HG03342 (cell line): ENCODE measurements around the gene NUP214.

Experiments
- ATAC-seq: cut with Tn5 transposase; IDR thresholded peaks from one replicate; pipeline ENCODE4 v1.9.1; 2021; ENCODE audit warnings: mild to moderate bottlenecking, moderate library complexity; ENCODE audit not compliant: unreplicated experiment

The NUP214 gene

DNA sequence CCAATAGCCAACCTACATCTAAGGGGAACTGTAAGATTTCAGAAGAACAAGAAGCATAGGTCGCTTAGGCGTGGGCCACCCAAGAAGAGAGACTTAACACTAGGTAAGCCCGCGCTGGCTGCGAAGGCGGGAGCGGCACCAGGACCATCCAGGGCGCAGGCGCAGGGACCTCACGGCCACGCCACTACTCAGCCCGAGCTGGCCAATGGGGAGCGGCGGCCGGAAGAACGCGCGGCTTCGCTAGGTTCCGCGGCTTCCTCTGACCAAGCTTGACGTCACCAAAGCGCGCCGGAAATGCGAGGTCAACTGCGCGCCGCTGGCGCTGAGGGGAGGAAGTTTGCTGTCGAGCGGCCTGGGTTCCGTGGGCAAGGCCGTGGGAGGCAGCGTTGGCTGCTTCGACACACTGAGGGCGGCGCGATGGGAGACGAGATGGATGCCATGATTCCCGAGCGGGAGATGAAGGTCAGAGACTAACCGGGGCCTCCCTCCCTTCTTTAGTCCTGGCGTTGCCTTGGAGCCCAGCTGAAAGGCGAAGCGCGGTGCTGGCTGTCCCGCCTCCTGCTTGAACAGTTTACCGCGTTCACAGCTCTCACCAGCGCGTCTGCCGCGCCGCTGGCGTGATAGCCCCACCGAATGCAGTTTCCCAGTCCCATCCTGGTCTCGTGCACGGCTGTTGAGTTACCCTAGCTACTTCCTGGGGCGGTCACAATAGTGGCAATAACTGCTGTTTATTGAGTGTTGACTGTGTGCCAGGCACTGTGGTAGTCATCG, at the start of gene NUP214:
TSS of gene NUP214 (plus strand) at position 299 of the 771 bp plus-strand sequence. CDS start at position 418, 119 bp downstream.
- ATAC-seq: peak; percentile 95

GRCh38 chr9:131076347-131077195, 48.8 kb upstream of the NUP214 start:
- ATAC-seq: no peak

GRCh38 chr9:131078427-131079366, 46.7 kb upstream of the NUP214 start:
- ATAC-seq: no peak

DNA sequence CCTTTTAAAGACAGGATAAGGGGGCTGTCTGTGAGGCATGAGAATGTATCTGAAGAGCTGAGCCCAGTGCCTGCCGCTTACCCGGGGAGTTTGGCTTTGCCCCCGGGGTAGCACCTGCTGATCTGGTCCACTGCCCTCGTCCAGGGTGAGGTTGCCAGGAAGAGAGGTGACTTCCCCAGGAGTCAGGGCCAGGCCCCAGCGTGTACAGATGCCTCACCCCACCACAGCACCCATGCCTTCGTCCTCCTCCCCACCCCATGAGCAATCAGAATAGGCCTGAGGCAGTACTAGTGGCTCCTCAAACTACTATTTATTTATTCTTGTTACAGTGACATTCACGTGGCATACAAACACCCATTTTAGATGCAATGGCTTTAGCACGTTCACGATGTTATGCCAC, 44.8 kb upstream of the NUP214 start:
- no peak for ATAC-seq

DNA sequence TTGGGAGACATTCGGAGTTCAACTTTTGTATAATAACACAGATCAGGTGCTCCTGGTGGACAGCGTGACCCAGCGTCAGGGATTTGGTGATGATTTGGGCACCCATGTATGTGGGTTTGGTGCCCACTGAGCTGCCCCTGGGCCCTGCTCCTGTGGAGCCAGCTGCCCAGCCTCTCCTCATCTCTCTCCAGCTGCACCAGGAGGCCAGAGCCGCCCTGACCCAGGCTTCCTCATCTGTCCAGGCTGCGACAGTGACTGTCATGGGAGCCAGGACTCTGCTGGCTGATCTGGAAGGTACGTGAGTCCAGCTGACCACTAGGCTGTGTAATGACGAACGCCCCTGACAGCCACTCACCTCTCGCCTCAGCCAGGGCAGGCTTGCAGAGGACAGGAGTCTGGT, 43.5 kb upstream of the NUP214 start:
- ATAC-seq: no peak

- no peak for ATAC-seq
These were observed 42.4 kb upstream of the NUP214 start for GRCh38 chr9:131082774-131083512.

- ATAC-seq: no peak
These were observed 40.6 kb upstream of the NUP214 start for GRCh38 chr9:131084661-131085369.

DNA sequence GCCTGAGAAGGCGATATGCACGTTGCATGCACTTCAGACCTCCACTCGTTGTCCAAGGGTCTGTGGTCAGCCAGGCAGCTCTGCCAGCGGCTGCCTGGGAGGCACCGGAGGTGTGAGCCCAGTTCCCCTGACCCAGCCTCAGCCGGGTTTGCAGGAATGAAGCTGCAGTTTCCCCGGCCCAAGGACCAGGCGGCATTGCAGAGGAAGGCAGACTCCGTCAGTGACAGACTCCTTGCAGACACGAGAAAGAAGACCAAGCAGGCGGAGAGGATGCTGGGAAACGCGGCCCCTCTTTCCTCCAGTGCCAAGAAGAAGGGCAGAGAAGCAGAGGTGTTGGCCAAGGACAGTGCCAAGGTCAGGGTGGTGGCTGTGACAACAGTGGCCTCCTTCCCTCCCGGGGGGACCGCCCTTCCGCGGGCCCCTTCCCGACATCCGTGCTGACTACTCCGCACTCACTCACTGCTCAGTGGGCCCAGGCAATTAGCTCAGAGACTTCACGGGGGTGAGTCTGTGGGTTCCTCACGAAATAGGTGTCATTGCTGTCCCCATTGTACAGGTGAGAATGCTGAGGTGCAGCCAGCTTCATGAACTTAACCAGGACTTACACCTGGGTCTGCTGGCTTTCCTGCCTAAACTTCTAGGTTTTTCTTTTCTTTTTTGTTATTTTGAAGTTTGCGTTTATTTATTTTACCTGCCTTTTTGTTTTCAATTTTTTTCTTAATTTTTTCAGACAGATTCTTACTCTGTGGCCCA, 39.8 kb upstream of the NUP214 start:
- ATAC-seq: no peak

DNA sequence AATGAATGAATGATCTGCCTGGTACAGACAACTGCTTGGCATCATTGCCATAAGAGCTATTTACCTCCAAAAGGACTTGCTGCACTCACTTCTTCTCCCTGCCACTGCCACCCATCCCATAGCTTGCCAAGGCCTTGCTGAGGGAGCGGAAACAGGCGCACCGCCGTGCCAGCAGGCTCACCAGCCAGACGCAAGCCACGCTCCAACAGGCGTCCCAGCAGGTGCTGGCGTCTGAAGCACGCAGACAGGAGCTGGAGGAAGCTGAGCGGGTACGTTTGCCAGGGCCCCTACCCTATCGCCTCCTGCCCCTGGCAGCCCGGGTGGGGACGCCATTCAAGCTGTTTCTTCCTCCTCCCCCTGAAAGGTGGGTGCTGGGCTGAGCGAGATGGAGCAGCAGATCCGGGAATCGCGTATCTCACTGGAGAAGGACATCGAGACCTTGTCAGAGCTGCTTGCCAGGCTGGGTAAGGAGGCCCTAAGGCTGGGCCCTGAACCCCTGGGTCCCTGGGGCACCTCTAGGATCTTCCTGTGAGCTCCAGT, 38.0 kb upstream of the NUP214 start:
- ATAC-seq: no peak

- ATAC-seq: no peak
These were observed 35.2 kb upstream of the NUP214 start for GRCh38 chr9:131090025-131090787.

DNA sequence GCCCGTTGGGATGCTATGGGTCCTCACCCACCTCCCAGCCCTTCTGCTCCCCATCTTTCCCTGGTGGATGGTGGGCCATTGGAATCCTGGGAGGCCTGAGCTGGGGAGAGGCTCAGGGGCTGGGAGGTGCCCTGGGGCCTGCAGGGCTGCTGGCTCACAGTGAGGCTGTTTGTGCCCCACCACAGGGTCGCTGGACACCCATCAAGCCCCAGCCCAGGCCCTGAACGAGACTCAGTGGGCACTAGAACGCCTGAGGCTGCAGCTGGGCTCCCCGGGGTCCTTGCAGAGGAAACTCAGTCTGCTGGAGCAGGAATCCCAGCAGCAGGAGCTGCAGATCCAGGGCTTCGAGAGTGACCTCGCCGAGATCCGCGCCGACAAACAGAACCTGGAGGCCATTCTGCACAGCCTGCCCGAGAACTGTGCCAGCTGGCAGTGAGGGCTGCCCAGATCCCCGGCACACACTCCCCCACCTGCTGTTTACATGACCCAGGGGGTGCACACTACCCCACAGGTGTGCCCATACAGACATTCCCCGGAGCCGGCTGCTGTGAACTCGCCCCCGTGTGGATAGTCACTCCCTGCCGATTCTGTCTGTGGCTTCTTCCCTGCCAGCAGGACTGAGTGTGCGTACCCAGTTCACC, 33.9 kb upstream of the NUP214 start:
- ATAC-seq: no peak

DNA sequence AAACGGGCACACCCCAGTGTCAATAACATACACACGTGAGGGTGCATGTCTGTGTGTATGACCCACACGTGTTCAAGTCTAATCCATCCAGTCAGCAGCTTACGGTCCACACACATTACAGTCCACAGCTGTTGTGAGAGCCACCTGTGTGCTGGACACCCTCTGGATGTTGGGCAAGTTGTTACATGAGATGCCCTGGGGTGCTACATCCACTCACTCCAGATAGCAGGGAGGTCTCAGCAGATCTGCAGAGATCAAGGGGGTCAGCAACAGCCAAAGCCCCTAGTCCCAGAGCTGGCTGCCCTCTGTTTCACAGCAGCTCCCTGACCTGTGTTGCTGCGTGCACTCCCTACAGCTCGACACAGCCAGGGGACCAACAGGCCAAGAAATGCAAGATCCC, 33.4 kb upstream of the NUP214 start:
- no peak for ATAC-seq

DNA sequence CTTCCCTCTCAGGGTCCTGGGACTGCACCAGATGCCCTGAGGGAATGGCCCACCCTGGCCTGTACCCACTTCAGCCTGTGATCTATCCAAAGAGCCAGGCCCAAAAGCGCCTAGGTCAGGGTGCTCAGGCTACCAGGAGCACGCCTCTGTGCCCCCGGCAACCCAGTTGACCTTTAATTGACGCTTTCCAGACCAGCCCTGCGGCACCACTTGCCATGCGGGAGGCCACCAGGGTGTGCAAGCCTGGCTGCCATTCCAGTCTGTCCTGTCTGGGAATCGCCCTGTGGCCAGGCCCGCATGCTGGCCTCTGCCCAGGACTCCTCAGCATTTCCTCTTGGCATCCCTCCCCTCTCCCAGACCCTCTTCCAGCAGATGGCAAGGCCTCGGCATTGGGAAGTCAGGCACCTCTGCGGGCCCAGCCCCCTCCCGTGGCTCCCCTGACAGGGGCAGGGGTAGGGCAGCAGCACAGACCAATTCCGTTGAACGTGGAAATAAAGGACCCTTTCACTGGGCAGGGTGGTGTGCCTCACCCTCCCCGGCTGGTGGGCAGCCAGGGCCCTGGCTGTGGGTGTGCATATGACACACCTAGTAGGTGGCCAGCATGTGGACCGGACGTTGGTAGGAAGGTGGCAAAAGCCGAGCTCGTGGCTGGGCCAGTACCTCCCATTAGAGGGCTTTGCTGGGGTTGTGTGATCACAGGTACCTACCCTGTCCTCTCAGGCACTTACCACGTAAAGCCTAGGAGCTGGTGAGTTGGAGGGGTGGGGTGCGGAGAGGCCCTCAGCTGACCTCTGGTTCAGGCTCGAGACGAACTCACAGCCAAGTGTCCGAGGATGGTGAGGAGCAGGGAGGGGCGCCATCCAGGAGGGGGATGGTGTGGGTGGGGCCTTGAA, 32.6 kb upstream of the NUP214 start:
- ATAC-seq: no peak

DNA sequence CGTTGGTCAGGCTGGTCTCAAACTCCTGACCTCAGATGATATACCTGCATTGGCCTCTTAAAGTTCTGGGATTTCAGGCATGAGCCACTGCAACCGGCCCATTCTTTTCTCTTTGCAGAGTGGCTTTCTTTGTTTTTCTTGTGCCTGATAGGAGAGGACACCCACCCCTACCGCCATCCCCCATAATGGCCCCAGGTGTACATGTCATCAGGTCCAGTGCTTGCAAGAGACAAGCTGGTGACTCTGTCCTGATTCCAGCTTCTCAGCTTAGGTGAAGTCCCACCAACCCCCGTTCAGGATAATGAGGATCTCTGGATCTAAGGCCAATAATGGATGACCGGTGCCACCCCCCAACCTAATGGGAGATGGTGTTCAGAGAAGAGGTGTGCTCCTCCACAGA, 31.4 kb upstream of the NUP214 start:
- no peak for ATAC-seq

DNA sequence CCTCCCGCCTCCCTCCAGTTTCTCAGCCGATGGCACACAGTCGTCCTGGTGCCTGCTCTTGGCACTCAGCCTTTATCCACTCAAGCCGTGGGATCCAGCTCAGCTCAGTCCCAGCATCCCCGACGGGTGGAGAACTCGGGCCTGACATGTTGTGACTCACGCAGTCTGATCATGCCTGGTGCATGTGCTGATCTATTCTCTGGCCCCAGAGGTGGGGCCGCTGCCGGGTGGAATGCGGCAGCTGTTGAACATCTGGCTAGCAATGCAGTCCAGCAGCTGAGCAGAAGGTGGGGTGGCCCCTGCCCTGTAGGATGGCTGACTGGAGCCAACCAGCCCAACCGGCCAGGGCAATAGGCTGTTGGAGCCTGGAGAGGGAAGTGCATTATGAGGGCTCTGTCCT, 30.8 kb upstream of the NUP214 start:
- ATAC-seq: no peak

- no peak for ATAC-seq
These were observed 29.6 kb upstream of the NUP214 start for GRCh38 chr9:131095666-131096268.
